Measurements from ENCODE around the gene CIDEA.
"Not testable (repeated sequence)": the region's sequence is repeated elsewhere in the genome, so short reads cannot be mapped to it uniquely, and the experiment has no call there.

Gene CIDEA, protein sequence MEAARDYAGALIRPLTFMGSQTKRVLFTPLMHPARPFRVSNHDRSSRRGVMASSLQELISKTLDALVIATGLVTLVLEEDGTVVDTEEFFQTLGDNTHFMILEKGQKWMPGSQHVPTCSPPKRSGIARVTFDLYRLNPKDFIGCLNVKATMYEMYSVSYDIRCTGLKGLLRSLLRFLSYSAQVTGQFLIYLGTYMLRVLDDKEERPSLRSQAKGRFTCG

DNA sequence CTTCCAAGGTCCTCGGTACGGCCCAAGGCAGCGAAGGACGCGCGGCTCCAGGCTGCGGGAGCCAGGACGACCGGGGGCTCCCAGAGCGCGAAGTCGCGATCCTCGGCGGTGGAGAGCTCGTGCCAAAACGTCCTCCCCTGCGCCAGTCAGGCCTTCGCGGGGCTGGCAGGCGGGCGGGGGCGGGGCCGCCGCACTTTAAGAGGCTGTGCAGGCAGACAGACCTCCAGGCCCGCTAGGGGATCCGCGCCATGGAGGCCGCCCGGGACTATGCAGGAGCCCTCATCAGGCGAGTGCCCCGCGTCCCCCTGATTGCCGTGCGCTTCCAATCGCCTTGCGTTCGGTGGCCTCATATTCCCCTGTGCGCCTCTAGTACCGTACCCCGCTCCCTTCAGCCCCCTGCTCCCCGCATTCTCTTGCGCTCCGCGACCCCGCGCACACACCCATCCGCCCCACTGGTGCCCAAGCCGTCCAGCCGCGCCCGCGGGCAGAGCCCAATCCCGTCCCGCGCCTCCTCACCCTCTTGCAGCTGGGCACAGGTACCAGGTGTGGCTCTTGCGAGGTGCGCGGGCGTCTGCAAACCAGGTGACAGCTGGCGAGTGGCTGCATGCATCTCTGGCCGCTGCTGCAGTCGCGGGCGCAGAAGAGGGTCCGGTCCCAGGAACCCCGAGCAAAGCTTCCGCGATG, at the start of gene CIDEA:
CIDEA (plus strand) TSS at position 226 of the 684 bp plus-strand sequence; CDS start at position 249, 23 bp downstream.
- DNase-seq = no peak

DNA sequence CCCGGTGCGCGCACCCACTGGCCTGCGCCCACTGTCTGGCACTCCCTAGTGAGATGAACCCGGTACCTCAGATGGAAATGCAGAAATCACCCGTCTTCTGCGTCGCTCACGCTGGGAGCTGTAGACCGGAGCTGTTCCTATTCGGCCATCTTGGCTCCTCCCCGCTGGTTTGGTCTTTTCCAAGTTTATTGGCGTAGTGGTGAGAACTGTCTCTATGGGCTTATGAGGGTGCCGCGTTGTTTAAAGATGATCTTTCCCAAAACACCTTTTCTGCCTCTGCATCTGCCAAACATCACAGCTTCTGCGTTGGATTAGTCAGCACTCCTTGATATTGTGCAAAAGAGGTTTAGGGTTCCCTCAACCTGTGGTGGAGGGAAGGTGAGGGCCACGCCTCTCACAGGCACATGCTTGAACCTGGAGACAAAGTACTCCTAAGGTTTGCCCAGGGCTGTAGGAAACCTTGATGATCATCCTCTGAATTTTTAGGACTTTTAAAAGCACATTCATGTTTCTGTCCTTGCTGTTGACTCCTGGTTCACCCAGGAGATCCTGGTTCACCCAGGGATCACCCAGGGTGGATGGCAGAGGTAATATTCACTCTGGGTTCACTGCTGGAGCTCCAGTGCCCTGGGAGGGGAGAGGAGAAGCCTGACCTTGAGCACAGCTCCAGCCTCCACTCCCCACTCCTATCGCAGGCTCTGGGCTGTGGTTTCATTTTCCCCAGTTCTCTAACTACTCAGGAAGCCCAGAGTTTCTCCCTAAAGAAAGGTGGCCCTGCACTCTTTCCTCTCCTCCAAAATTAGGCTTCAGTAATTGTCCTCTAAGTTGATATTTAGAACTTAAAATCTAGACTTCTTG, 45.6 kb upstream of the CIDEA start:
- not testable (repeated sequence) for DNase-seq

DNA sequence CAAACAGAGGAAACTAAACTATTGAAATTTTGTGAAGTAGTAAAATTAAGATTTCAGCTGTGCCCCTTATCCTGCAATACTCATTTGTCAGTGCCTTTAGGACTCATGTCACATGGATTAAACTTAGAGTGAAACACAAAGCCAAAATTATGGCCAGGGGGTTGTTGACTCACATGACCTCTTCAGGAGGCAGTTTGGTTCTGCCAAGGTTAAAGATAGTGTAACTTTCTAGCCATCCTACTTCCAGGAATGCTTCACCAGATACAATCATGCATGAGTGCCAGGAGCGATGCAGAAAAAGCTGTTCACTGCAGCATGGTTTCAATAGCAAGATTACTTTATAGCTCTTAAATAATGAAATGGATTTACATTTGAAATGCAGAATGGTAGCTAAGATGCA, 41.9 kb upstream of the CIDEA start:
- not testable (repeated sequence) for DNase-seq

DNA sequence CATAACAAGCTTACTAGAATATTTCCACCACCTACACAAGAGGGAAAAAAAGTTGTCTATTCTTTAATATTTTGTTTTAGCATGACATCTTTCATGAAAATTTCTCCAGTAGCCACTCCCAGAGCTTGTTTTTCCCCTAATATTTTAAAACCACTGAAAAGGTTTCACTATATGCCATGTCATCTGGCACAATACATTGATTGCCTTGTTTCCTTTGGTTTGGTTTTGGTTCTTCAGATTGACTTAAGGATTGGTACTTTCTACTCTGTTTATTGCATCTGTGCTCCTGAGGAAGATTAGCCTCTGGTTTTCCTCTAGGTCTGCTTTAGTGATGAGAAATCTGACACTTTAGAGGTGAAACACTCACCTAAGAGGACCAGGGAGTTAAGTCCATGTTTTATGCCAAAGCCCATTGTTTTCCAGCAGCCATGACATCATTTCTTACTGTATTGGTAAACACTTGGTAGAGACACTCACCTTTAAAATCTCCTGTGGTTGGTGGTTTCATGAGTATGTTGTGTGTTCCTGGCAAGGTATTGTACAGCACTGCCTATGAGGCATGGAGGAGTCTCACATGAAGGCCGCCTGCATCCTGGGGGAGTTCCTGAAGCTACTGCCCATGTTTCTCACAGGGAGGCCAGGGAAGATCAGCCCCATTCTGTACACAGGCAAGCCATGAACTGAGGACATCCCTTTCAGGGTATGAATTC, 39.7 kb upstream of the CIDEA start:
- DNase-seq = not testable (repeated sequence)

DNA sequence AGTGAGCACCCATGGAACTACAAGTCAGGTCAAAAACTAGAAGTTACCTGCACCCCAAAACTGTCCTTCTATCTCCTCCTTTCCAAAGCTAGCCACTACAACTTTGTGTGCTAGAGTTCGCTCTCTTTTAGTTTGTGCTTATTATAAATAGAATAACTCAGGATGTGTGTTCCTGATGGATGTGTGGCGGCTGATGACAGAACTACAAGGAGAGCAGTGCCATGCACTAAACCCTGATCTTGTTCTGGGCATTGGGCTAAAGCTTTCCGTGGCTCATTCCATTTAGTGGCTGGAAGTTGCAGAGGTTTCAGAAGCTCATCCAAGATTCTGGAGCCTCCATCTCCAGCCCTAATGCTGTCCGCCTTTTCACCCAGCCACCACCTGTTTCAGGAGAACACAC, 37.7 kb upstream of the CIDEA start:
- not testable (repeated sequence) for DNase-seq

DNA sequence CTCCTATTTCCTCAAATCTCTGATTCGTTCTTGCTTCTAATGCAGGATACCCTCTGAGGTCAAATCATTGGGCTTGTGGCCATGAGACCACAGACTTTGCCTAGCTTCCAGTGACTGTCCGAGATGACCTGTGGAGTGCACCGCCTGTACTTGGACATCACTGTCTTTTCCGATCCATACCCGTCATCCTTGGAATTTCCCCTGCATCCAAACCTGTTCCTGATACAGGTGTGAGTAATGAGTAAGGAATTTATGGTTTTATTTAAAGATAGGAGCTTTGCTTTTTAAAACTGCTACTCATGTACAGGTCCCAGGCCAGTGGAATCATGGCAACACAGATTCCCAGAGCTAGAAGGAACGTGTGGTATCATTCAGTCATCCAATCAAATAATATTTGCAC, 35.6 kb upstream of the CIDEA start:
- DNase-seq = not testable (repeated sequence)

DNA sequence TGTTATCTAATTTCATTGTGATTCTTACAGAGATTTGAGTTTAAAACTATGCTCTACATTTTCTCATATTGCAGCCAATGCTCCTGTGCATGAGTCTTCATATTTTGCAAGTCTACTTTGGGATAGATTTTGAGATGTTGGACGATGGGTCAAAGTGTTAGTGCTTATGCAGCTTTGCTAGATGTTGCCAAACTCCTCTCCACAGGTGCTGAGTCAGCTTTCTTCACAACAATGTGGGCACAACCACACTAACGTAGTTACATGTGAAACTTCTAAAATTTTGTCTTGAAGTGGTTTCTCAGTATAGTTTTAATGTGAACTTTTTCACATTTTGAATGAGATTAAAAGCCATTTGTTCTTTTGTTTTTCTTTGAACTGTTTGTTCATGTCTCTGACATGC, 32.1 kb upstream of the CIDEA start:
- not testable (repeated sequence) for DNase-seq

DNA sequence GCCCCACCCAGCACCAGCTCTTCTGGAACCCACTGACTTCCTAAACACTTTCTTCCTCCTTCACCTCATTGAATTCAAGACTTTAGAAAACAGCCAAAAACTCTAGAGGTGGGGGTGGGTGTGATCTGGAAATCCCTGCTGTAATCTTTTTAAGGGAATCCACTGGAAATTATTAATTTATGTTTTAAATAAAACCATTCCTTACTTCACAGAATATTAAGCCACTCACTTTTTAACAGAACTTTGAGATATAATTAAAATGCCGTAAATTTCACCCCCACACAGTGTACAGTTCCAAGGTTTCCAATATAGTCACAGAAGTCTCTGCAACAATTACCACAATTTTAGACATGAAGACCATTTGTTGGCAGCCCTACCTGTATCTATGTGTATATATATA, 30.8 kb upstream of the CIDEA start:
- DNase-seq = not testable (repeated sequence)

DNA sequence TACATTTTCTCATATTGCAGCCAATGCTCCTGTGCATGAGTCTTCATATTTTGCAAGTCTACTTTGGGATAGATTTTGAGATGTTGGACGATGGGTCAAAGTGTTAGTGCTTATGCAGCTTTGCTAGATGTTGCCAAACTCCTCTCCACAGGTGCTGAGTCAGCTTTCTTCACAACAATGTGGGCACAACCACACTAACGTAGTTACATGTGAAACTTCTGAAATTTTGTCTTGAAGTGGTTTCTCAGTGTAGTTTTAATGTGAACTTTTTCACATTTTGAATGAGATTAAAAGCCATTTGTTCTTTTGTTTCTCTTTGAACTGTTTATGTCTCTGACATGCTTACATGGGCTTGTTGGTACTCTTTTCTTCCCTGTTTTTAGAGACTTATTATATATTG, 27.4 kb upstream of the CIDEA start:
- not testable (repeated sequence) for DNase-seq

DNA sequence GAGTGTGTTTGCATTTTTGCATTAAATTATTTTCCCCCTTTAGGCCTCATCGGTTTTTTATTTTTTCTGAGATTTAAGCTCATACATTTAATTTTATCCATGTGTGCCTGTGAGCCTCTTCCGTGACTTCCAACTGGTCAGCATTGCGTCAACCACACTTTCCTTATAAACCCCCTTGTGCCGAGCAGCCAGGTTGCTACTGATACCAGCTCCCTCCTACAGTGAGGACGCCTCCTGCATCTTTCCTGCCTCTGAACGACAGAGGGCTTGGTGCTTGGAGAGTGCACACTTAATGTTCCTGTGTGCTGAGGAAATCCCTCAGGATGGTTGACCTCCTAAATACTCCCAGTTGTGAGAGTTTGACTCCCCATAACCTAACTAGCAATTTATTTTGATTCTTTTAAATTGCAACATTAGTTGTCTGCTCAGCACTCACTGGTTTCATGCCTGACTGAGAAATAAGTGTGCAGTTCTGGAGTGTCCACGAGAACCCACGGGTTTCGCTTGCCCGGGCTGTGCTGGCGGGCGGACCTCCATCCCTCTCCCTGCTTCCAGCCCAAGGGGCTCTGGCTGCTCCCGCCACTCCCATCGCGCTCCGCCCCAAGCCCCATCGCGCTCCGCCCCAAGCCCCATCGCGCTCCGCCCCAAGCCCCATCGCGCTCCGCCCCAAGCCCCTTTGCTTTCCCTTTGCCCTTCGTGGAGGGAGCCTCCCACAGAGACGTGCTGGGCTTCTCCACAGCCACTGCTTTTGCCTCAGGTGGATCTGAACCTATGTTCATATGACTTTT, 26.6 kb upstream of the CIDEA start:
- DNase-seq = not testable (repeated sequence)

DNA sequence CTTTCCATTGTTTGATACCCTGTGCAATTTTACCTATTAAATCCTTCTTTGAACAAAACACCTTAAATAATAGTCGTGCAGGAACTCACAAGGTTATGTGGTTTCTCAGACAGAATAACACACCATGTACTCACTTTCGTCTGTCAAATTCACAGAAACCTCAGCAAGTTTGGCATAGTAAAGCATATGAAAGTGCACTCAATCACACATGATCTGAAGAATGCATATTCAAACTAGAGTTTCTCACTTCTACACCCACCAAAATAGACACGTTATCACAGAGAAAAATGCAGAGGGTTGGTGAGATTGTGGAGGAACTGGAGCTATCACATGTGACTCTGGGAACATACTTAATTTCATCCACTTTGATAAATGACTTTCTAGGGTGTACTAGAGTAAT, 25.9 kb upstream of the CIDEA start:
- DNase-seq = not testable (repeated sequence)

DNA sequence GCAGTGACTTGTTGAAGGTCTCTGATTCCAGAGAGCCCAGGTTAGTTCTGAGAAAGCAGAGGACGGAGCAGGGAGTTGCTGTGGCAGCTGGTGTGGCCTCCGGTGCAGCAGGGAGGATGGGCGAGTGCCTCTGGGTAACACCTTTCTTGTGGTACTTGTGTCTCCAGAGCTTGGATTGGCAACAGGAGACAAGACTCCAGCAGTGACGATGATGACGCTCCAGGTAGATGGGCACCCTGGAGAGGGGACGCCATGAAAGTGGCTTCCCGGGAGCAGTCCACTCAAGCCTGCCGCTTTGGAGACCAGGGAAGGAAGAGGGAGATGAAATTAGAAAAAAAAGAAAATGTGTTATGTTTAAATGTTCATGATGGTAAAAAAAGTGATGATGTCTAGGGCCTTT, 23.6 kb upstream of the CIDEA start:
- not testable (repeated sequence) for DNase-seq

DNA sequence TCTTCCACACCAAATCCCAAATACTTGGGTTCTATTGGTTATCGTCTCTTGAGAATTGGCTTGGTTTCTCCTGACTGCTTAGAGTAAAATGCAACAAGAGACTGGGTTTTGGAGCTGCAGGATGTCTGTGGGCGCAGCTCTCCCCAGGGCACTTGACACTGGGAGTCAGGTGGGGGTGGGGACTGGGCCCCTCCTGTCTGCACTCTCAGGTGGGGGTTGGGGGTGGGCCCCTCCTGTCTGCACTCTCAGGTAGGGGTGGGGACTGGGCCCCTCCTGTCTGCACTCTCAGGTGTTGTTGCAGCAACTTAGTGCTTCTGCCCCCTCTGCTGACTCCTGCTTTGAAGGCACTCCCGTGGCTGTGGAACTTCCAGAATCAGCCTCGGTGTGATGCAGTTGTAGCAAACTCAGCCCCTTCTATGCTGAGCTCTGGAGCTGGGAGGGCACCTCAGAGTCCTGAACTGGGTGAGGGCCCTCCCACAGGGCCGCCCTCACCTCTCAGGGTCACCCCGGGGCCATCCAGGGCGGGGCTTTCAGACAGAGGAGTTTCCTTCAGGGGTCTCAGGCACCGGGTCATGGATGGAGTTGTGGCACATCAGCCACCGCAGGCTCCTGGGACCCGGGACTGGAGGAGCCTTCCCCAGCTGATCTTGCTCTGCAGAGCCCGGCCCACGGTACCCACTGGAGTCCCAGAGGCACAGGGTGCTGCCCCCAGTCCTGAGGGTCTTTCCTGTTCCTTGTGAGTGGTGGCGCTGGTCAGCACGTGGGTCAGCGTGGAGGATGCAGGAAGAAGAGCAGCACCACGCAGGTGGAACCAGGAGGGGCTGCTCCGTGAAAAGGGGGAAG, 22.9 kb upstream of the CIDEA start:
- no peak for DNase-seq

DNA sequence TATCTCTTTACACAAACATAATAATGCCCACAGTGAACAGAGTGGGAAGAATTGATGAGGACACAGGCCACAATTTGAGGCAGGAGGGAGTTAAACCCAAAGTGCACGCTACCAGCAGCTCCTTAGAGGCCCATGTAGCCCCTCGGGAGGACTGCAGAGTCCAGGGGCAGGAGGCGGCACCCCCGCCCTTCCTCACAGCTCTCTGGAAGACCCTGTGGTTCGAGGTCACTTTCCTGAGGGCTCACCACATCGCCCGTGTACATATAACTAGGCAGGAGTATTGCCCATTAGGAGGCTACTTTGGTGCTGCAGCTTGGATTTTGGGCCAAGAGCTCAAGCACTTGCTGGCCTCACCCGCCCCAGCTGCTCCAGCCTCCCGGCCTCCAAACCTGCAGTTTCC, 22.2 kb upstream of the CIDEA start:
- DNase-seq = no peak

DNA sequence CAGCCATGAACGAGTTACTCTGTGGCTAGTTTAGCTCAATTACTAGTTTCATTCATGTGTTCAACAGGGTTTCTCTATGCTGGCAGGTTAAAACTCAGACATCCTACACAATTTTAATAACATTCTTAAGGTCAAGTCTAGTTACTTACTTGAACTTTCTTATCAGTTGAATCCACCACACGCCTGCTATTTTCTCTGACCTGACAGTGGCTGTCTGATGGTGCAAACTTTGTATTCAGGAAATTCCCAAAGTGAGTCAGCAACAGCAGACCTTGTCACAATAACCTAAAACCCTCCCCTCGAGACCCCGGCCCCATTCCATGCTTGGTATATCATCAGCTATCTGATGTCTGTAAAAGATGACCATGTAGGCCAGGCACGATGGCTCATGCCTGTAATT, 20.8 kb upstream of the CIDEA start:
- no peak for DNase-seq

DNA sequence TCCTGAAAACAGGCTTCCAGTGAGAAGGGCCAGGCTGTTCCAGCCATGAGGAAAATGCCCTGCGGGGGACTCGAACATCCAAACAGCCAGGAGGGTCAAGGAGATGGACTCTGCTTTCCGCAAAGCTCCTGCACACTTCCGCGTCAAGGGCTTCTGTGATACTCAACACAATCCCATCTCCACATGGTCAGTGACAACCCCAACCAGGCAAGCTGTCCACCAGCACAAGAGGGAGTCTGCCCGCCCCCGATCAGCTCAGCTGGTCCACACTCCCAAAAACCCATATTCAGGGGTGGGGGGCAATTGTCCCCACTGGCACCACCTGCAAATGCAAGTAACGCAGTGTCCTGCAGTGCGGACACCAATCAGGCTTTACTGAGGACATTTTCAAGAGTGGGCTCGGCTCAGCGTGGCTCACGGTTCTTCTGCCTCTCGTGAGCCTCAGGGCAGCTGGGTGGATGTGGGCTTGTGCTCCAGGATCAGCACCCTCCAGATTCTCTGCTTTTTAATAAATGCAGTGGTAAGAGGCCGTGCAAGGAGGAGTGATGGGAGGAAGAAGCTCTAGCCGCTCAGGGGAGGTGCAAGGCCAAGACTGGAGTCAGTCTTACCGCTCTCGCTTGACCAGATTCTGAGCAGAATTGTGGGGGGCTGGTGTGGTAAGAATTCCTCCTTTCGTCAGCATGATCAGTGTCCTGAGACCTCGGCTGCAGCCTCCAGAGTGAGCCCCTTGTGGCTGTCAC, 19.5 kb upstream of the CIDEA start:
- no peak for DNase-seq

DNA sequence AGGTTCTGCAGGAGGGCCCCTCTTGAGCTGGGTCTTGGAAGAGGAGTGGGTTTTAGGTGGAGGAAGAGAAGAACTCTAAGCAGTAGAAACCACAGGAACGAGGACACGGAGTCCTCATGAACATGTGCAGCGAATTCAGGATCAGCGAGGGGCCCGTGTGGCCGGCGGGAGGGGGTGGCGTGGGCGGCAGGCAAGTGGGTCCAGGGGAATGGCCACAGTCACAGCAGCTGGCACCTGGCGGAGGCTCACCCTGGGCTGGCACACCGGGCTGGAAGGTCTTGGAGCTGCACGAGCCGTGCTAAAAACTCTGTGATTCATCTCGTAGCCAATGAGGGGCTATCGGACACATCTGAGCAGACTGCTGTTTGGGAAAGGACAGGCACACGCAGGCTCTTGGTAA, 18.0 kb upstream of the CIDEA start:
- no peak for DNase-seq

DNA sequence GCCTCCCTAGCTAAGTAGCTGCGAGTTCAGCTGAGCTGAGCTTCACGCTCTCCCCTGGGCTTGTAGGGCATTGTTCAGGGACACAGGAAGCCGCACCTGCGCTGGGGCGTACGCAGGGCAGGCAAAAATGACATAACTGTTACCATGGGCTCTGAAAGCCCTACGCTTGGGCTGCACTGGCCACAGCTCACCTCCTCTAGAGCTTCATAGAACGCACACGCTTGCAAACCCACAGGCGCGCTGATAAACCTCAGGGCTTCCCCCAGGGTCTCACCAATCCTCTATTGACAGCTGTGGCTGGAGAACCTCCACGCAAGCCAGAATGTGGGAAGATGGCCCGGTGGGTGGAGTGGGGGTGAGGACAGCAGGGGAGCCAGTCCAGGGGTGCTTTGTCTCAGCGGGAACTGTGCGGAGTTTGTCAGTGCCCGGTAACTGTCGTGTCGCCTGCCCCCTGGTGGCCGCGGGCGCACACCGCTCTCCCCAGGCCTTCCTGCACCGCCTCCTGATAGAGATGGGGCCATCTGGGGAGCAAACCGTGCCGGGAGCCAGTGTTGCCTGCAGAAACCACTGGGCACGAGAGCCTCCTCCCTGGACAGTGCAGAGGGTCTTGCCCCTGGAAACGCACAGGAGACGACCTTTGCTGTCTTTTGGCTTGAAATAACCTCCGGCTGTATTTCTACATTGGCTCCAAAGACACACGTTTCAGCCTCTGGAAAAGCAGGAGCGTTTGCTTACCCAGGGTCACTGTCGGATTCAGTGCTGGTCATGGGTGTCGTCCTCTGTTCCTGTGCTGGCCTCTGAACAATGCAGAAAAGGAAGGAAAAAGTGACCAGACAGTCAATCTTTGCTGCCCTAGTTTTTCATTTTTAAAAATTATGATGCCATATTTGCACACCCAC, 17.0 kb upstream of the CIDEA start:
- peak; percentile 37 for DNase-seq

DNA sequence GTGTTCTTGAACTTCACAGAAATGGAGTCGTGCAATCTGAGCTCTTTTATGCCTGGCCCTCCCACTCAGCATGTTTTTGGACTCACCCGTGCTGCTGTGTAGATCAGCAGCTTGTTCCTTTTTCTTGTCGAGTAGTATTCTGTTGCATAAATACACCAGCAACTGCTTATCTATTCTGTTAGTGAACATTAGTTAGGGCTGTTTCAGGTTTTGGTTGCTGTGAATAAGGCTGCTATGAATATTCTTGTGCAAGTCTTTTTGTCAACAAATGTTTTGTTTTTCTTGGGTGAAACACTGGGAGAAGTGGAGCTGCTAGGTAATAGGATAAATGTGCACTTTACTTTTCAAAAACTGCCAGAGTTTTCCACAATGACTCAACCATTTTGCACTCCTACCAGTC, 15.3 kb upstream of the CIDEA start:
- no peak for DNase-seq

All from CD4-positive, alpha-beta T cell treated with Interferon gamma for 1 hour (primary cell).